SK-N-MC (cell line): ENCODE measurements around the gene ARHGEF6.

Experiments used
- EZH2 ChIP-seq: fragments of 200-600 bp; sonication (generic); IDR thresholded peaks from one replicate; pipeline ENCODE4 v1.6.1; 2017; ENCODE audit warnings: antibody characterized with exemption
- POLR2AphosphoS5 ChIP-seq: IDR thresholded peaks from 2 replicates; pipeline ENCODE4 v1.6.1; 2012; ENCODE audit warnings: mild to moderate bottlenecking, low read depth, low read length, borderline replicate concordance

GRCh38 chrX:136714626-136715599, 65.8 kb downstream of the ARHGEF6 start:
- no peak for TF ChIP-seq EZH2
- TF ChIP-seq POLR2AphosphoS5: no peak
